Medulla oblongata (tissue), 1 donor: Measurements from ENCODE around the gene TNPO3.
A peak's percentile ranks its signal among the peaks of the same experiment; 100 is the strongest.

ENCODE experiments used
- DNase-seq: peaks from one replicate; pipeline ENCODE4 v3.0.0-alpha.2; 2015; ENCODE audit errors: extremely low spot score

Gene TNPO3

GRCh38 chr7:128908750-128909624 lies 145.9 kb downstream of the TNPO3 start:
- DNase-seq: no peak

- DNase-seq: no peak
Observed at GRCh38 chr7:128906766-128907559, 147.9 kb downstream of the TNPO3 start.

GRCh38 chr7:128906001-128906765 lies 148.7 kb downstream of the TNPO3 start:
- DNase-seq: no peak

GRCh38 chr7:128904381-128905197 lies 150.3 kb downstream of the TNPO3 start:
- peak; percentile 70 for DNase-seq
